Measurements from ENCODE around the gene AFTPH.

GRCh38 chr2:64514008-64514407 lies 10.1 kb upstream of the AFTPH start:
- no peak for TF ChIP-seq EZH2 (IDR thresholded peaks at IDR 0.05; ENCODE audit: borderline replicate concordance, low read depth, low read length, severe bottlenecking)
- TF ChIP-seq CTCF (IDR thresholded peaks at IDR 0.05; ENCODE audit: borderline replicate concordance, extremely low read depth, low read length, poor library complexity, severe bottlenecking) = no peak

All from DND-41 (cell line).